Measurements from ENCODE around the gene RIGI. TPM values are rescaled to one million over a fixed set of nuclear protein-coding genes. Genes with fewer than 3 reads are reported as not detected.
A peak's percentile ranks its signal among the peaks of the same experiment; 100 is the strongest.

The RIGI gene
- total RNA-seq (10 to 100 TPM in 1 of 10 donors, 1 to 10 TPM in 9; 3.0 to 15.2 (median 5.0) TPM), polyA plus RNA-seq (1 to 10 TPM; 1.5 to 2.3 TPM)
- long read RNA-seq, donor 1, full-length matches to known transcripts: 1 of 6 reads
- long read RNA-seq, donor 1, partial matches to known transcripts: 1 of 6 reads
- long read RNA-seq, donor 1, other reads (novel, unspliced or antisense): 4 of 6 reads
- long read RNA-seq, donor 2, full-length matches to known transcripts: 4 of 9 reads
- long read RNA-seq, donor 2, partial matches to known transcripts: 2 of 9 reads
- long read RNA-seq, donor 2, other reads (novel, unspliced or antisense): 3 of 9 reads
- long read RNA-seq, donor 3, full-length matches to known transcripts: 2 of 13 reads
- long read RNA-seq, donor 3, partial matches to known transcripts: 5 of 13 reads
- long read RNA-seq, donor 3, other reads (novel, unspliced or antisense): 6 of 13 reads

DNA sequence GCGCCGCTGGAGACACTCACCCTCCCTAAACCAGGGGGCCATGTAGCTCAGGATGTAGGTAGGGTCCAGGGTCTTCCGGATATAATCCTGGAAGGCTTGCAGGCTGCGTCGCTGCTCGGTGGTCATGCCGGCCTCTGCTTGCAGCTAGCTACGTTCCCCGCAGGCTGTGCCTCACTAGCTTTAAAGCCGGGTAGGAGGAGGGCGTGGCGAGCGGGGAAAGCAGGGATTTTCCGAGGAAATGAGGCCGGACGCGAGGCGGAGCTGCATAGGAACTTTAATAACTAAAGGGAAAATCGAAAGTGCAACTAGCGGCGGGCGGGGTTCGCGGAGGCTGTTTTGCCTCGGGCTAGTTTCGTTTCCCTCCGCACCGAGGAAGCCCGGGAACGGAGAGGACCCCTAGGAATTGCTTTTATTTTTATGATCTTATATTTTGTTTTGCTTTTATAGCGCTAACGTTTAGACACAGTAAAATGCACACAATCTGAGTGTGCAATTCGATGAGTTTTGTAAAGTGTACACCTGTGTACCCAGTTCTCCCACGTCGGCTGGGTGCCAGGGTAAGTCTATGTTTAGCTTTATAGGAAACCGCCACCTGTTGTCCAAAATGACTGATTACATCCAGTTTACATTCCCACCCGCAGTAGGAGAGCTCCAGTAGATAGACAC, at the start of gene RIGI:
Gene RIGI (minus strand): TSS at position 156 of the 666 bp plus-strand sequence. CDS start 30 bp downstream, at position 126.
- DNase-seq (peak; percentile 91 to 96), ATAC-seq (peak; percentile 94 to 97 (median 96))
- no peaks in the 10 kb centered on the region for H3K27me3 ChIP-seq
- H3K36me3 ChIP-seq: no peaks in the 10 kb centered on the region
- intact Hi-C loops (cut with DNase I): loop anchor here in 7 of 10 donors (1.0 to 10.0 kb wide), 9 partner anchors 25 to 147 kb away; partner anchors contain the start of genes ACO1 (in 3 of the 7) and NDUFB6 (in 2 of the 7)
- H3K4me3 ChIP-seq: peak within 1 kb of the TSS; percentile 39 to 91 (median 68)
- TF ChIP-seq, protein P1, sequence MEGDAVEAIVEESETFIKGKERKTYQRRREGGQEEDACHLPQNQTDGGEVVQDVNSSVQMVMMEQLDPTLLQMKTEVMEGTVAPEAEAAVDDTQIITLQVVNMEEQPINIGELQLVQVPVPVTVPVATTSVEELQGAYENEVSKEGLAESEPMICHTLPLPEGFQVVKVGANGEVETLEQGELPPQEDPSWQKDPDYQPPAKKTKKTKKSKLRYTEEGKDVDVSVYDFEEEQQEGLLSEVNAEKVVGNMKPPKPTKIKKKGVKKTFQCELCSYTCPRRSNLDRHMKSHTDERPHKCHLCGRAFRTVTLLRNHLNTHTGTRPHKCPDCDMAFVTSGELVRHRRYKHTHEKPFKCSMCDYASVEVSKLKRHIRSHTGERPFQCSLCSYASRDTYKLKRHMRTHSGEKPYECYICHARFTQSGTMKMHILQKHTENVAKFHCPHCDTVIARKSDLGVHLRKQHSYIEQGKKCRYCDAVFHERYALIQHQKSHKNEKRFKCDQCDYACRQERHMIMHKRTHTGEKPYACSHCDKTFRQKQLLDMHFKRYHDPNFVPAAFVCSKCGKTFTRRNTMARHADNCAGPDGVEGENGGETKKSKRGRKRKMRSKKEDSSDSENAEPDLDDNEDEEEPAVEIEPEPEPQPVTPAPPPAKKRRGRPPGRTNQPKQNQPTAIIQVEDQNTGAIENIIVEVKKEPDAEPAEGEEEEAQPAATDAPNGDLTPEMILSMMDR (IDR thresholded peaks at IDR 0.05): peak in 8 of 9 donors; percentile 39 to 72 (median 54)
- WGBS, 2 donors: 0% methylated on average over 37 of the region's 37 CpGs
- H3K27ac ChIP-seq: peak within 1 kb of the TSS; percentile 41 to 92 (median 84)
- peaks cover 4 to 41% (median 33%) of the 10 kb centered on the region in 9 donors for H3K4me1 ChIP-seq
- peaks cover 0 to 8% (median 0%) of the 10 kb centered on the region in 11 donors for H3K9me3 ChIP-seq

DNA sequence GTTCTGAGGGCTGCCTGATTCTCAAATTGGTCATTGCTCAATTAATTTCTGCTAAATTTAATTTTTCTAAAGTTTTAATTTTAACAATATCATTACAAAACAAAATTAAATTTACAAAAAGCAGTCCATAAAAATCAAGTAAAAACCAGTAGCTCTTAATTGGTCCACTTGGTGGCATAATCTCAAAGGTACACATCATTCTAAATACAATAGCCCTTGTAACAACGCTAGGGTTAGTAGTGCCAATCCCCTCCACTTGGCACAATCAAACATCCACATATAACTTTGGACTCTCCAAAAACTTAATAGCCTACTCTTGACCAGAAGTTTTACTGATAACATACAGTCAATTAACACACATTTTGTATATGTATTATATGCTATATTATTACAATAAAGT, 48.9 kb upstream of the RIGI start:
- peaks cover 0 to 14% (median 0%) of the 10 kb centered on the region in 7 donors for H3K27me3 ChIP-seq
- H3K36me3 ChIP-seq: peaks cover 0 to 10% (median 0%) of the 10 kb centered on the region in 9 donors
- TF ChIP-seq, protein P1 (IDR thresholded peaks at IDR 0.05): no peak
- no peak overlapping the region for H3K4me3 ChIP-seq
- intact Hi-C loops (cut with DNase I): loop anchor here in 5 of 10 donors (5.0 to 10.0 kb wide), 4 partner anchors 50 to 193 kb away; partner anchors contain the start of genes RIGI (in 2 of the 5) and ACO1 (in 1 of the 5)
- no peaks in the 10 kb centered on the region for H3K9me3 ChIP-seq
- no peak overlapping the region for H3K27ac ChIP-seq
- 50 to 64% methylated on average over 1 of the region's 1 CpG for WGBS, 2 donors
- H3K4me1 ChIP-seq: peaks cover 0 to 34% (median 21%) of the 10 kb centered on the region in 9 donors
- DNase-seq: no peak
- ATAC-seq: no peak

DNA sequence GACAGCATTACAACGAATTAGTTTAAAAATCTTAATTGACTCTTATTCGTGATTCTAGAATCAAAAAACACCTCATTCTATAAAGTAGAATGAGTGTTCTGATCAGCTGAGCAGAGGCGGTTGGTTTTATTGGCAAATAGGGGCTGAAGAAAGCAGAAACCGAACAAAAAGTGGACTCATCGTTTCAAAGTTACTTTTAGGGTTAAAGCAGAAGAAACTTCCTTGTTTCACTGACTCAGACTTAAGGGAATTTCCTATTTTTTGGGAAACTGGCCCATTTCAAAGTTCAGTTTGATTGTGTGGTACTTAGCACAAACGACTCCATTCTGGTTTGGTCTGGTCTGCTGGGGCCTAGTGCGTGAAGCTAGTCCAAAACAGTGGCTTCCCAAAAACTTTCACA, 47.8 kb upstream of the RIGI start:
- peak overlapping the region in 8 of 10 donors; percentile 88 to 94 (median 92) for H3K27ac ChIP-seq
- H3K9me3 ChIP-seq: no peaks in the 10 kb centered on the region
- ATAC-seq (no peak), DNase-seq (no peak)
- peak overlapping the region in 3 of 10 donors; percentile 71 to 92 (median 81) for H3K4me3 ChIP-seq
- H3K4me1 ChIP-seq: peaks cover 0 to 31% (median 21%) of the 10 kb centered on the region in 9 donors
- WGBS, 2 donors: 85 to 87% methylated on average over 7 of the region's 7 CpGs
- TF ChIP-seq, protein P1 (IDR thresholded peaks at IDR 0.05): no peak
- intact Hi-C loops (cut with DNase I): loop anchor here in 5 of 10 donors (1.0 to 10.0 kb wide), 7 partner anchors 23 to 195 kb away; partner anchors contain the start of genes ACO1 (in 2 of the 5) and RIGI (in 2 of the 5)
- H3K36me3 ChIP-seq: peaks cover 0 to 19% (median 0%) of the 10 kb centered on the region in 9 donors
- H3K27me3 ChIP-seq: peaks cover 0 to 7% (median 0%) of the 10 kb centered on the region in 7 donors

Data from heart right ventricle (tissue), 16 donors.